ENCODE data around the gene RAB8B.

DNA sequence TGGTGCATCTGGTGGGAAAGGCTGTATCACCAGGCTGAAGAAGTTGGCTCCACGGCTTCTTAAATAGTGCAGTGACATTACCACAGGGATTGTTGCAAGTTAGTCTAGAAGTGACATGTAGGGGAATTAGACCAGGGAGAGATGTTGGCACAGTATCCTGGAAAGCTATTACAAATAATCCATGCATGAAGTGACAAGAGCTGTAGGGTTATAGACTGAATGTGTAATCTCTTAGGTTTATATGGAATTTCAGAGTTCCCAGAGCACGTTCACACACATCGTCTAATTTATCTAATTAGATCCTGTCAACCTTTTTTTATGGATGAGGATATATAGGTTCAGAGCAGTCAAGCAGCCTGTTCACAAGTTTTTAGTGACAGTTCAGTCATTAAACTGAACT lies 50.7 kb downstream of the RAB8B start:
- TF ChIP-seq POLR2A (IDR thresholded peaks at IDR 0.05; ENCODE audit: low read depth, low read length) (no peak), POLR2AphosphoS5 (IDR thresholded peaks at IDR 0.05; ENCODE audit: low read depth, low read length) (no peak)

Measured in GM12892 (cell line).